NOMO-1 (cell line): ENCODE results near the gene YPEL5.
A peak's percentile ranks its signal among the peaks of the same experiment; 100 is the strongest.

ENCODE experiments used
- DNase-seq, 2 experiments: peaks; one replicate each; lab custom pipeline; 2025; ENCODE audit not compliant: unreplicated experiment in 2 of 2; lab: John Stamatoyannopoulos, UW

The YPEL5 gene

GRCh38 chr2:30136764-30137444, 9.9 kb upstream of the YPEL5 start:
- DNase-seq = no peak

GRCh38 chr2:30139131-30139870, 7.5 kb upstream of the YPEL5 start:
- peak; percentile 4 to 43 for DNase-seq

GRCh38 chr2:30141136-30141535, 5.7 kb upstream of the YPEL5 start:
- no peak for DNase-seq

- no peak for DNase-seq
These were observed 2.5 kb upstream of the YPEL5 start for GRCh38 chr2:30144260-30144659.

- peak in 1 of 2 experiments; percentile 10 for DNase-seq
These were observed 1.9 kb upstream of the YPEL5 start for GRCh38 chr2:30144951-30145350.

GRCh38 chr2:30145826-30146336, 926 bp upstream of the YPEL5 start:
- no peak for DNase-seq

- DNase-seq = no peak
These were observed 448 bp downstream of the YPEL5 start for GRCh38 chr2:30147196-30147714.

- peak; percentile 75 for DNase-seq
These were observed 1.2 kb downstream of the YPEL5 start for GRCh38 chr2:30147715-30148610.

- DNase-seq = no peak
These were observed 2.0 kb downstream of the YPEL5 start for GRCh38 chr2:30148850-30149249.

GRCh38 chr2:30149513-30149912, 2.7 kb downstream of the YPEL5 start:
- DNase-seq = peak; percentile 1 to 4

GRCh38 chr2:30149976-30150375, 3.2 kb downstream of the YPEL5 start:
- no peak for DNase-seq

- DNase-seq = no peak
These were observed 4.0 kb downstream of the YPEL5 start for GRCh38 chr2:30150786-30151185.

- DNase-seq = no peak
These were observed 5.6 kb downstream of the YPEL5 start for GRCh38 chr2:30152385-30152784.

GRCh38 chr2:30155202-30155601, 8.4 kb downstream of the YPEL5 start:
- no peak for DNase-seq

- DNase-seq = no peak
These were observed 9.3 kb downstream of the YPEL5 start for GRCh38 chr2:30155889-30156658.

GRCh38 chr2:30157616-30158015, 10.8 kb downstream of the YPEL5 start:
- no peak for DNase-seq

GRCh38 chr2:30159766-30160165, 13.0 kb downstream of the YPEL5 start:
- peak in 1 of 2 experiments; percentile 6 for DNase-seq

GRCh38 chr2:30161929-30162706, 15.3 kb downstream of the YPEL5 start:
- no peak for DNase-seq

- DNase-seq = no peak
These were observed 16.0 kb downstream of the YPEL5 start for GRCh38 chr2:30162806-30163205.
